Liver (tissue), 9 donors: ENCODE measurements around the gene ITGA6. TPM values are rescaled to one million over a fixed set of nuclear protein-coding genes. Genes with fewer than 3 reads are reported as not detected.

Source experiments
- DNase-seq: peaks from one replicate; pipeline ENCODE4 v3.0.0-alpha.2; 2017; ENCODE audit warnings: low spot score
- H3K27ac ChIP-seq, 2 donors: one replicate each; pipeline ENCODE4 v1.7.0; 2013; ENCODE audit warnings: inconsistent platforms in 2 of 2, low read length in 2 of 2, control low read depth in 1 of 2, low read depth in 1 of 2, mild to moderate bottlenecking in 1 of 2
- H3K27me3 ChIP-seq, 4 donors: one replicate each; pipeline versions ENCODE4 v1.6.1 to v1.7.0; 2013; ENCODE audit warnings: low read length in 3 of 4, inconsistent platforms in 1 of 4, mild to moderate bottlenecking in 1 of 4, moderate library complexity in 1 of 4; ENCODE audit not compliant: control insufficient read depth in 4 of 4, insufficient read depth in 4 of 4
- H3K36me3 ChIP-seq, 4 donors: one replicate each; pipeline versions ENCODE4 v1.6.1 to v1.7.0; 2013; ENCODE audit warnings: low read length in 3 of 4, mild to moderate bottlenecking in 3 of 4, low read depth in 1 of 4, moderate library complexity in 1 of 4; ENCODE audit not compliant: control insufficient read depth in 4 of 4, insufficient read depth in 3 of 4
- H3K4me1 ChIP-seq, 4 donors: one replicate each; pipeline versions ENCODE4 v1.6.1 to v1.7.0; 2013; ENCODE audit warnings: low read length in 3 of 4, mild to moderate bottlenecking in 3 of 4, moderate library complexity in 1 of 4; ENCODE audit not compliant: control insufficient read depth in 4 of 4, insufficient read depth in 4 of 4
- H3K4me3 ChIP-seq, 3 donors: one replicate each; pipeline versions ENCODE4 v1.6.1 to v1.7.0; 2013; ENCODE audit warnings: low read length in 3 of 3, control low read depth in 1 of 3, low read depth in 1 of 3, mild to moderate bottlenecking in 1 of 3
- H3K9ac ChIP-seq, 2 donors: one replicate each; pipeline ENCODE4 v1.7.0; 2013; ENCODE audit warnings: low read length in 2 of 2, mild to moderate bottlenecking in 2 of 2, moderate library complexity in 2 of 2, control low read depth in 1 of 2, low read depth in 1 of 2
- H3K9me3 ChIP-seq, 4 donors: one replicate each; pipeline versions ENCODE4 v1.6.1 to v1.7.0; 2013; ENCODE audit warnings: low read length in 3 of 4; ENCODE audit not compliant: control insufficient read depth in 4 of 4
- ATF3 ChIP-seq: IDR thresholded peaks from 2 replicates; pipeline ENCODE4 v1.6.1; 2016; ENCODE audit warnings: antibody characterized with exemption
- CTCF ChIP-seq: fragments of 150-350 bp; IDR thresholded peaks from 2 replicates; pipeline ENCODE4 v1.5.1; 2017; ENCODE audit warnings: improper control_type of control experiment, low read depth, low read length; ENCODE audit not compliant: missing input control
- EGR1 ChIP-seq, 2 donors: IDR thresholded peaks; 2 replicates each; pipeline ENCODE4 v1.6.1; 2016 to 2018; ENCODE audit warnings: antibody characterized with exemption in 2 of 2, low read depth in 2 of 2
- FOXA1 ChIP-seq: IDR thresholded peaks from 2 replicates; pipeline ENCODE4 v1.6.1; 2016; ENCODE audit warnings: antibody characterized with exemption
- FOXA2 ChIP-seq: IDR thresholded peaks from 2 replicates; pipeline ENCODE4 v1.6.1; 2016; ENCODE audit warnings: antibody characterized with exemption
- GABPA ChIP-seq, 2 donors: IDR thresholded peaks in 1 of 2; conservative IDR thresholded peaks in 1 of 2; 2 replicates each; pipeline ENCODE4 v1.6.1; 2016; ENCODE audit warnings: antibody characterized with exemption in 2 of 2, mild to moderate bottlenecking in 1 of 2, moderate library complexity in 1 of 2
- HNF4G ChIP-seq: IDR thresholded peaks from 2 replicates; pipeline ENCODE4 v1.6.1; 2016; ENCODE audit warnings: antibody characterized with exemption
- JUND ChIP-seq, 2 donors: IDR thresholded peaks; 2 replicates each; pipeline ENCODE4 v1.6.1; 2016; ENCODE audit warnings: antibody characterized with exemption in 2 of 2
- MAX ChIP-seq: IDR thresholded peaks from 2 replicates; pipeline ENCODE4 v1.6.1; 2016; ENCODE audit warnings: antibody characterized with exemption
- NR2F2 ChIP-seq: IDR thresholded peaks from 2 replicates; pipeline ENCODE4 v1.6.1; 2016; ENCODE audit warnings: antibody characterized with exemption
- RAD21 ChIP-seq, 2 donors: IDR thresholded peaks; 2 replicates each; pipeline ENCODE4 v1.6.1; 2016; ENCODE audit warnings: antibody characterized with exemption in 2 of 2, mild to moderate bottlenecking in 2 of 2
- REST ChIP-seq: IDR thresholded peaks from 2 replicates; pipeline ENCODE4 v1.6.1; 2016; ENCODE audit warnings: antibody characterized with exemption, mild to moderate bottlenecking
- RXRA ChIP-seq, 2 donors: IDR thresholded peaks; 2 replicates each; pipeline ENCODE4 v1.6.1; 2017 to 2018; ENCODE audit warnings: antibody characterized with exemption in 2 of 2, mild to moderate bottlenecking in 1 of 2
- SP1 ChIP-seq: IDR thresholded peaks from 2 replicates; pipeline ENCODE4 v1.6.1; 2018; ENCODE audit warnings: antibody characterized with exemption, mild to moderate bottlenecking
- TAF1 ChIP-seq: conservative IDR thresholded peaks from 2 replicates; pipeline ENCODE4 v1.6.1; 2016; ENCODE audit warnings: antibody characterized with exemption, mild to moderate bottlenecking
- YY1 ChIP-seq: IDR thresholded peaks from 2 replicates; pipeline ENCODE4 v1.6.1; 2016; ENCODE audit warnings: antibody characterized with exemption, mild to moderate bottlenecking
- ZBTB33 ChIP-seq: IDR thresholded peaks from 2 replicates; pipeline ENCODE4 v1.6.1; 2016; ENCODE audit warnings: antibody characterized with exemption
- WGBS: extraction: QIAGEN DNeasy Blood & Tissue Kit; methylation state at CpG from one replicate; pipeline ENCODE4 v1.1.7; 2013; 5-methylcytosine and 5-hydroxymethylcytosine counted together
- polyA plus RNA-seq, 2 donors: library from polyadenylated mRNA; stranded (reverse) in 1 of 2; unstranded in 1 of 2; fragments of 200-250 nt in 1 of 2; fragments of >200 nt in 1 of 2; fragmentation: Nextera tagmentation in 1 of 2; extraction: Ambion mirVana in 1 of 2; gene quantifications; one replicate each; pipeline versions ENCODE4 v1.2.1 to v1.2.3, GENCODE V29; 2013 to 2015
- total RNA-seq, 2 donors: library from RNA; depleted of rRNA; stranded (reverse); fragments of >200 nt; gene quantifications; one replicate each; pipeline ENCODE4 v1.2.3, GENCODE V29; 2014
- donor health status: healthy.
- donor health status: healthy.
- donor health status: healthy.
- donor health status: healthy.
- donor health status: healthy.

ITGA6 gene
- total and polyA plus RNA-seq, 4 donors = 5.8 to 21.6 (median 11.4) TPM

GRCh38 chr2:172380436-172381274, 46.7 kb upstream of the ITGA6 start (continued):
- TF ChIP-seq YY1 = peak; percentile 63
- TF ChIP-seq TAF1 = no peak
- TF ChIP-seq RAD21 (IDR thresholded peaks at IDR 0.05) = peak; percentile 49 to 63
- peak; percentile 96 for TF ChIP-seq ATF3
- TF ChIP-seq FOXA1 = no peak
- peak; percentile 60 for TF ChIP-seq ZBTB33
- TF ChIP-seq HNF4G = peak; percentile 95
- peak; percentile 89 to 91 for TF ChIP-seq RXRA (IDR thresholded peaks at IDR 0.05)

GRCh38 chr2:172381275-172382027, 45.9 kb upstream of the ITGA6 start:
- Histone ChIP-seq H3K4me3 (no peak overlapping the region), H3K36me3 (no peaks in the 10 kb centered on the region), H3K27me3 (no peaks in the 10 kb centered on the region), H3K9me3 (no peaks in the 10 kb centered on the region), H3K4me1 (peaks cover 7 to 34% (median 24%) of the 10 kb centered on the region in 4 donors), H3K9ac (no peak overlapping the region), H3K27ac (no peak overlapping the region)
- WGBS = 61% methylated on average over 3 of the region's 3 CpGs
- no peak for DNase-seq
- TF ChIP-seq RXRA (IDR thresholded peaks at IDR 0.05) = no peak
- no peak for TF ChIP-seq FOXA1
- TF ChIP-seq CTCF = no peak
- TF ChIP-seq ATF3 = no peak
- TF ChIP-seq EGR1 (IDR thresholded peaks at IDR 0.05; ENCODE audit: low read depth in 2 of 2) = no peak
- TF ChIP-seq REST = no peak
- no peak for TF ChIP-seq RAD21 (IDR thresholded peaks at IDR 0.05)
- no peak for TF ChIP-seq ZBTB33
- no peak for TF ChIP-seq JUND (IDR thresholded peaks at IDR 0.05)
- no peak for TF ChIP-seq HNF4G
- no peak for TF ChIP-seq YY1
- no peak for TF ChIP-seq NR2F2
- no peak for TF ChIP-seq SP1
- TF ChIP-seq TAF1 = no peak
- no peak for TF ChIP-seq FOXA2
- TF ChIP-seq GABPA (IDR thresholded peaks at IDR 0.05 in 1 of 2, conservative IDR thresholded peaks at IDR 0.05 in 1 of 2) = no peak
- TF ChIP-seq MAX = no peak
